ENCODE results near the gene ABCC5.

ABCC5 gene

GRCh38 chr3:184059424-184059823 is 41.7 kb upstream of the ABCC5 start:
- no peaks in the 10 kb centered on the region for H3K4me1 ChIP-seq (ENCODE audit: control insufficient read depth, low read length)
- no peak for TF ChIP-seq EZH2phosphoT487 (IDR thresholded peaks at IDR 0.05; ENCODE audit: borderline replicate concordance, low read length)
- no peak for TF ChIP-seq CTCF (IDR thresholded peaks at IDR 0.05; ENCODE audit: low read depth, low read length, poor library complexity, severe bottlenecking)

GRCh38 chr3:184058029-184058428 is 40.3 kb upstream of the ABCC5 start:
- Histone ChIP-seq H3K4me3 (ENCODE audit: low read length) (no peak overlapping the region), H3K9me2 (replicated peaks; ENCODE audit: control insufficient read depth, low read length) (no peaks in the 10 kb centered on the region), H3K9me3 (ENCODE audit: control insufficient read depth, insufficient read depth, low read length) (no peaks in the 10 kb centered on the region), H3K4me1 (ENCODE audit: control insufficient read depth, low read length) (no peaks in the 10 kb centered on the region), H3K36me3 (ENCODE audit: control insufficient read depth, low read length) (no peaks in the 10 kb centered on the region), H3F3A (ENCODE audit: control insufficient read depth, insufficient read depth) (no peaks in the 10 kb centered on the region), H3K27me3 (ENCODE audit: control insufficient read depth, low read length) (no peaks in the 10 kb centered on the region), H3K79me2 (ENCODE audit: control insufficient read depth, low read length) (no peaks in the 10 kb centered on the region), H3K4me2 (ENCODE audit: low read length) (no peak overlapping the region), H4K20me1 (ENCODE audit: control insufficient read depth, insufficient read depth, low read depth, low read length) (no peaks in the 10 kb centered on the region), H3K27ac (ENCODE audit: low read depth, low read length) (no peak overlapping the region)
- TF ChIP-seq CTCF (IDR thresholded peaks at IDR 0.05; ENCODE audit: low read depth, low read length, poor library complexity, severe bottlenecking), result no peak
- no peak for TF ChIP-seq EZH2phosphoT487 (IDR thresholded peaks at IDR 0.05; ENCODE audit: borderline replicate concordance, low read length)

More at GRCh38 chr3:184059424-184059823, 41.7 kb upstream of the ABCC5 start:
- Histone ChIP-seq H3K27ac (ENCODE audit: low read depth, low read length) (no peak overlapping the region), H4K20me1 (ENCODE audit: control insufficient read depth, insufficient read depth, low read depth, low read length) (no peaks in the 10 kb centered on the region), H3K79me2 (ENCODE audit: control insufficient read depth, low read length) (no peaks in the 10 kb centered on the region), H3K36me3 (ENCODE audit: control insufficient read depth, low read length) (no peaks in the 10 kb centered on the region), H3K4me2 (ENCODE audit: low read length) (no peak overlapping the region), H3K27me3 (ENCODE audit: control insufficient read depth, low read length) (peaks cover 4% of the 10 kb centered on the region), H3F3A (ENCODE audit: control insufficient read depth, insufficient read depth) (no peaks in the 10 kb centered on the region), H3K9me2 (replicated peaks; ENCODE audit: control insufficient read depth, low read length) (no peaks in the 10 kb centered on the region), H3K9me3 (ENCODE audit: control insufficient read depth, insufficient read depth, low read length) (no peaks in the 10 kb centered on the region), H3K4me3 (ENCODE audit: low read length) (no peak overlapping the region)

- H3K27me3 ChIP-seq (ENCODE audit: control insufficient read depth, low read length), result no peaks in the 10 kb centered on the region; the same call in 1 of the 2 replicates
- no peaks in the 10 kb centered on the region for H3F3A ChIP-seq (ENCODE audit: control insufficient read depth, insufficient read depth)
- H3K4me1 ChIP-seq (ENCODE audit: control insufficient read depth, low read length), result no peaks in the 10 kb centered on the region
- H3K4me3 ChIP-seq (ENCODE audit: low read length), result no peak within 1 kb of the TSS
- H3K9me3 ChIP-seq (ENCODE audit: control insufficient read depth, insufficient read depth, low read length), result no peaks in the 10 kb centered on the region
- H4K20me1 ChIP-seq (ENCODE audit: control insufficient read depth, insufficient read depth, low read depth, low read length), result no peaks in the 10 kb centered on the region
- H3K4me2 ChIP-seq (ENCODE audit: low read length), result no peak within 1 kb of the TSS
- no peak within 1 kb of the TSS for H3K27ac ChIP-seq (ENCODE audit: low read depth, low read length)
- no peaks in the 10 kb centered on the region for H3K9me2 ChIP-seq (replicated peaks; ENCODE audit: control insufficient read depth, low read length)
- TF ChIP-seq CTCF (IDR thresholded peaks at IDR 0.05; ENCODE audit: low read depth, low read length, poor library complexity, severe bottlenecking) (no peak), EZH2phosphoT487 (IDR thresholded peaks at IDR 0.05; ENCODE audit: borderline replicate concordance, low read length) (no peak)
- H3K79me2 ChIP-seq (ENCODE audit: control insufficient read depth, low read length), result no peaks in the 10 kb centered on the region
- H3K36me3 ChIP-seq (ENCODE audit: control insufficient read depth, low read length), result no peaks in the 10 kb centered on the region
Observed at GRCh38 chr3:184052767-184053166, 35.1 kb upstream of the ABCC5 start, which contains the start of gene HTR3C. HTR3C (plus strand) TSS chr3:184053047; CDS start chr3:184053081, 34 bp downstream.
